ENCODE data around the gene MED17.
"Not testable (repeated sequence)": the region's sequence is repeated elsewhere in the genome, so short reads cannot be mapped to it uniquely, and the experiment has no call there.

MED17 gene

GRCh38 chr11:93784145-93784934 is at the start of gene MED17:
MED17 (plus strand) TSS chr11:93784282; CDS start chr11:93784514, 232 bp downstream.
- DNase-seq, result peak; percentile 77

DNA sequence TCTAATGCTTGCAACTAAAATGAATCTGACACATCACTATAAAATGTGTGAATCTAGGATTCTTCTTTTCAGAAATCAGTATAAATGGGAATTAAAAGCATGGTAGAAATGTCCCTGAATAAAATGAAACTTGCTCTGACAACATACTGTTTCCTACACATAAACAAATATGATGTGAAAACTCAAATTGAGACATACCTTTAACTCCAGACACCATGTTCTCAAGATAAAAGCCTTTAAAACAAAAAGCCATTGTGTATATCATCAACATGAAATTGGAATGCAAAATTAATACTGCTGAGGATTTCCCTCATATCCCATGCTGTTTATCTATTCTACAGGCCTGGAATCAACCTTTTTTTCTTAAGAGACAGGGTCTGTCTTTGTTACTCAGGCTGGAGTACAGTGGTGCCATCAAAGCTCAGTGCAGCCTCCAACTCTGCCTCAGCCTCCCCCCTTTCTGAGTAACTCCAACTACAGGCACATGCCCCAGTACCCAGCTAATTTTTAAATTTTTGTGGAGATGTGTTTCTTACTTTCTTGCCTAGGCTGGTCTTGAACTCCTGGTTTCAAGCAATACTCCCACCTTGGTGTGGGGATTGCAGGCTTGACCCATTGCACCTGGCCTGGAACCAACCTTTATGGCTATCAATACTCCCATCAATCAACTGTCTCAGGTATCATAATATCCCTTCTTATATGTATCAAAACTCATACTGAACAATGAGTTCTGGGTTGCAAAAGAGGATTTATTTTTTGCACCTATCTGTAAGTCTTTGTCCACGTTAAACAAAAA is 49.5 kb upstream of the MED17 start:
- no peak for DNase-seq

DNA sequence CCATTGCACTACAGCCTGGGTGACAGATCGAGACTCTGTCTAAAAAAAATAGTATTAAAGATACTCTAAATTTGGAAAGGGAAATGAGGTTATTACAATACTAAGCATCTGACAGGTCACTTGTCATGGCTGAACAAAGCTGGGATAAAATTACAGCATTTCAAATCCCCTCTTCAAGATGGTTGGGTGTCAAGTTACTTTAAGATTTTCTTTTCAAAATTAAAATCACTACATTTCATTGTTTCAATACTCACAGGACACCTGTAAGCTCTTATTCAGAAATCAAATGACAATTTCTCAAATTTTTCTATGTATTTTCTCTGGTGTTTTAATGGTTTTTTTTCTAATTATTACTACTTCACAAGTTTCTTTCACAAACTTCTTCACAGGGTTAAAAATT is 48.5 kb upstream of the MED17 start:
- no peak for DNase-seq

GRCh38 chr11:93736129-93736528 is 48.0 kb upstream of the MED17 start:
- no peak for DNase-seq

- DNase-seq, result no peak
Observed at GRCh38 chr11:93737904-93738612, 46.0 kb upstream of the MED17 start.

- DNase-seq, result no peak
Observed at GRCh38 chr11:93738647-93739081, 45.4 kb upstream of the MED17 start.

DNA sequence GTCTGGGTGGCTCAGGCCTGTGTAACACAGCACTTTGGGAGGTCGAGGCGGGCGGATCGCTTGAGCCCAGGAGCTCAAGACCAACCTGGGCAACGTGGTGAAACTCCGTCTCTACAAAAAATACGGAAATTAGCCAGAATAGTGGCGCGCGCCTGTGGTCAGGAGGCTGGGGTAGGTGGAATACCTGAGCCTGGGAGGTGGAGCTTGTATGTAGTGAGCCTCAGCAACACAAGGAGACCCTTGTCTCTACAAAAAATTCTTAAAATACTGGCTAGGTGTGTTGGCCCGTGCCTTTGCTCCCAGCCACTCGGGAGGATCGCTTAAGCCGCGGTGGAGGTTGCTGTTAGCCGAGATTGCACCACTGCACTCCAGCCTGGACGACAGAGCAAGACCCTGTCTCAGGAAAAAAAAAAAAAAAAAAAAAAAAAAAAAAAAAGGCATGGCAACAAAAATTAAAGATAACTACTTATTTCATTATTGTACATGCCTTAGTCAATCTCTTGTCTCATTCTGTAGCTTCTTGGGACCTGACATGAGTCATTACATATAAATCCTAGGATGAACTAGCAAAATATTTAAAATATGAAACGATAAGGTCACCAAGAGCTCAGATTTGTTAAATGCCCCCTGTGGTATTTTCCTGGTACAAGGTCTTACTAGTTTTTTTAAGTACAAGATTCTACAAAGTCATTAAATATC is 43.9 kb upstream of the MED17 start:
- DNase-seq, result no peak

GRCh38 chr11:93740730-93741093 is 43.4 kb upstream of the MED17 start:
- peak; percentile 35 for DNase-seq

GRCh38 chr11:93741094-93741881 is 42.8 kb upstream of the MED17 start, which contains the start of the genes C11orf54 and TAF1D:
C11orf54 (plus strand) TSS chr11:93741672; CDS start chr11:93747394, 5,722 bp downstream.
TAF1D (minus strand) TSS chr11:93741495; CDS start chr11:93739304, 2,191 bp downstream.
- peak; percentile 84 for DNase-seq

DNA sequence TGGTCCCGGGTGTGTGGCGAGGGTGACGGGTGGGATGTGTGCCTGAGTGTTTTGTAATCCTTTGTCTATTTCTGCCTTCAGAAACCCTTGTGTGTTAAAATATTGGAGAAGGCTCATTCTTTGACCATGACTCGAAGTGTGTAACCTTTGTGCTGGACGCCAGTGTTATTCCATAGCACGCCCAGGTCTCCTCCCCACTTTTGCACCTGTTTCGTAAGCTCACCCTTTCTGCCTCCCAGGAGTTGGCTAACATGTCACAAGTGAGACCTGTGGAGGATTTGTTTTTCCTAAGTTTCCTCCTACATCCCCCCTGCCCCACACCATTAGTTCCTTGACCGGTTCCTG is 42.2 kb upstream of the MED17 start:
- no peak for DNase-seq

DNA sequence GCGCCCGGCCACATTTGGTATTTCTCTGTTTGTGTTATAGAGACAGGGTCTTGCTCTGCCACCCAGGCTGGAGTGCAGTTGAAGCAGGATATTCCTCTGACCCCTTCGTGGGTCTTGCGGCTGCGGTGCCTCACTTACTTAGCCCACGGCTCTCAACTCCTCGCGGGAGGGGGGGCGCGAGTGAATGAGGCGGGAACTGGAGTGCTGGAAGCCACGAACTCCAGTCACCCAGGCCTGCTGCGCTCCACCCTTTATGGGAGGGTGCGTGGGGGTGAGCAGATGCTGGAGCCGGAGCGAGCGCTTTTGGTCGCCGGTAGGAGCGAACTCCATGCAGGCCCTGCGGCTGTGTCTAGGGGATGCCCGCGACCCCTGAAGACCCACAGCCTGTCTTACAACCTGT is 40.8 kb upstream of the MED17 start:
- no peak for DNase-seq

- DNase-seq, result no peak
Observed at GRCh38 chr11:93744669-93745004, 39.4 kb upstream of the MED17 start.

- DNase-seq, result not testable (repeated sequence)
Observed at GRCh38 chr11:93745005-93745755, 38.9 kb upstream of the MED17 start.

DNA sequence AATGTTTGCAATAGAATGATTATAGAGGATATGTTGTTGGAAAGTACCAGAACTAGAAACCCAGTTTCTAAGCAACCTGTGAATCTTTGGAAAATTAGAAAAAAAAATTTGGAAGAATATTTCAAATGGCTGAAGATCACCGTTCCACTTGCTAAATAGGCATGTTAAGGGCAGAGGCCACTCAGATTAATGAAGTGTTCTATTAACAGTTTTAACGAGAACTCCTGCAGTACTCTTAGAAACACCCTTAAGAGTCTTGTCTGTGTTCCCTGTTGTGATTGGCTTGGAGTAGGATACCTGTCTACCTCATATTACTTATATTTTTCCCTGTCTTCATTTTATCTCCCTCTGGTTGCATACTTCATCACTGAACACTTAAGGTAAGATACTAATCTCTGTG is 38.0 kb upstream of the MED17 start:
- no peak for DNase-seq

GRCh38 chr11:93747122-93747521 is 37.0 kb upstream of the MED17 start:
- no peak for DNase-seq

DNA sequence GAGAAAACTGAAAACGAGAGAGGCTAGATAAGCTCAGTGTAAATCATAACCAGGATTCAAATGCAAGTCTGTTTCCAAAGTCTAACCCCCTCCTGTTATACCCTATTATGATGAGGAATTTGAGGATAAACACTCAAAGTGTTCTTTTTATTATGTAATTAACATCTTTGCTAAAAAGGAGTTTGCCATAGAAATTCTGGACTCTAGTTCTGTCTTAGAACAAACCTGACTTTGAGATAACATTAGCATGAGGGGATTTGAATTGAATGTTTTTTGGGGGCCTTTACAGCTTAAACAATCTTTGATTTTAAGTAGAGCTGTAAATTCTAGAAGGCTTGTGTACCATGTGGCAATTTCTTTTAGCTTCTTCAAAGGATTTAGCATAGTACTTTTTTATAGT is 33.1 kb upstream of the MED17 start:
- DNase-seq, result no peak

DNA sequence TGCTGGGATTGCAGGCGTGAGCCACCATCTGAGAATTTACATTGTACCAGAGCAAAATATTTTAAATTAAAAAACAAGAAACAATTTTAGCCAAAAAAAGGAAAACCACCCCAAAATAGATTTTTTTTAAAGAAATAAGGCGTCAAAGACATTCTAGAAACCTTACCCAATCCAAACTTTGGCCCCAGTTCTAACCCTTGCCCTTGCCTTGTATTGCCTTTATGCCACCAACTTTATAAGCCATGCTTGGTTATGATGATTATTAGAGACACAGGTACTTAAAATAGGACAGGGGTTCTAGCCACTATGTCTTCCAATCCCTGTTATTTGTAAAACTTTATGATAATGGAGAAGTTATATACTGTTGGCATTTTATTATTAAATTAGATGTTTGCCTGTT is 30.8 kb upstream of the MED17 start:
- no peak for DNase-seq

GRCh38 chr11:93756748-93757147 is 27.3 kb upstream of the MED17 start:
- no peak for DNase-seq

GRCh38 chr11:93757301-93757700 is 26.8 kb upstream of the MED17 start:
- DNase-seq, result no peak

DNA sequence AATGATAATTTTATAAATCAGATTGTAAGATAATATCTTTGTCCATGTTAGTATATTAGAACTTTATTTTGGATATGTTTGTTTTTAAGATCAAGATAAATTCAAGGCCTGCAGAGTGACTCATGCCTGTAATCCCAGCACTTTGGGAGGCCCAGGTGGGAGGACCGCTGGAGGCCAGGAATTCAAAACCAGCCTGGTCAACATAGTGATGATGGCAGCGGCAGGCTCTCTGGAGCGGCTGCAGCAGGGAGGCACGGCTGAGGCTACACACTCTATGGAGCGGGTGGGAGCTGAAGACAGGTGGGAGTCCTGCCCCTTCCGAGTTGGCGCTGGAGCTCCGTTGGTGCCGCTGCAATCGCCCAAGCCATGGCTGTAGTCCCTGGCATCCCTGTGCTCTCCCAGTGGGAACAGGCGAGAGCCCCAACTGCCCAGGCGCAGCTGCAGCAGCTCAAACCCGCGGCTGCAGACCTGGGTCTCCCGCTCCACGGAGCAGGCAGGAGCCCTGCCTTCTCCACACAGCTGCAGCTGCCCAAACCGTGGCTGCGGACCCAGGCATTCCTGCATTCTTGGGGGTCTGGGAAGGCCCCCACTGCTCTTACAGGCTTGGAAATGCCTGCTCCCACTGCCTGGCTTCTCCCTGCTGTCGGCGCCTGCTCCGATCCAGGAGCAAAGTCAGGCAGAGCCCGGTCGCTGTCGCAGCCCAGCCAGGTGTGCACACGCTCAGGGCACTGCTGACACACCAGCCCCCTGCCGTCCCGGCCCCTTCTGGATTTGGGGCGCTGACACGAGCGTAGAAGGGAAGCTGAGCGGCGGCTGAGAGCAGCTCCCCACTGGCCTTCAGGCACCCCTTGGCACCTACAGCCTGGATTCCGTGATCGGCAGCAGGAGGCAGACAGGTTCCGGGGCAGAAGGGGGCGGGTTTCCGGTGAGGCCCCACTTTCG is 25.9 kb upstream of the MED17 start:
- no peak for DNase-seq

Data from NCI-H2227 treated with DMSO at 0.1 percent for 48 hours (cell line).